Sigmoid colon (tissue), 7 donors: ENCODE measurements around the gene CYP24A1. TPM values are rescaled to one million over a fixed set of nuclear protein-coding genes. Genes with fewer than 3 reads are reported as not detected.

Experiments
- DNase-seq: peaks from one replicate; pipeline ENCODE4 v3.0.0-alpha.2; 2019
- H3K27ac ChIP-seq, 4 donors: fragments of 200-600 bp; sonication (generic); one replicate each; pipeline ENCODE4 v1.5.1; 2016 to 2019; ENCODE audit warnings: mild to moderate bottlenecking in 1 of 4
- H3K27me3 ChIP-seq, 3 donors: fragments of 200-600 bp; sonication (generic); one replicate each; pipeline ENCODE4 v1.5.1; 2019; ENCODE audit warnings: mild to moderate bottlenecking in 1 of 3
- H3K36me3 ChIP-seq, 4 donors: fragments of 200-600 bp; sonication (generic); one replicate each; pipeline ENCODE4 v1.5.1; 2016 to 2019
- H3K4me1 ChIP-seq, 4 donors: fragments of 200-600 bp; sonication (generic); one replicate each; pipeline ENCODE4 v1.5.1; 2017 to 2019
- H3K4me3 ChIP-seq, 4 donors: fragments of 200-600 bp; sonication (generic); one replicate each; pipeline ENCODE4 v1.5.1; 2017 to 2019; ENCODE audit warnings: mild to moderate bottlenecking in 2 of 4, moderate library complexity in 1 of 4
- H3K9me3 ChIP-seq, 4 donors: fragments of 200-600 bp in 3 of 4; sonication (generic) in 3 of 4; one replicate each; pipeline versions ENCODE4 v1.5.1 to v1.6.1; 2013 to 2019
- CTCF ChIP-seq, 4 experiments: fragments of 450-650 bp in 3 of 4; fragments of 200-600 bp in 1 of 4; IDR thresholded peaks; one replicate each; pipeline ENCODE4 v1.5.1; 2016 to 2019; ENCODE audit warnings: antibody characterized with exemption in 4 of 4, mild to moderate bottlenecking in 3 of 4, moderate library complexity in 2 of 4
- EP300 ChIP-seq, 4 donors: sonication (generic); formaldehyde crosslinking; IDR thresholded peaks; one replicate each; pipeline ENCODE4 v1.6.1; 2017; ENCODE audit warnings: antibody characterized with exemption in 4 of 4
- POLR2A ChIP-seq, 2 donors: fragments of 450-650 bp; IDR thresholded peaks; one replicate each; pipeline ENCODE4 v1.6.1; 2016; ENCODE audit warnings: antibody characterized with exemption in 2 of 2, mild to moderate bottlenecking in 2 of 2, moderate library complexity in 2 of 2
- POLR2AphosphoS5 ChIP-seq, 4 donors: sonication (generic); formaldehyde crosslinking; IDR thresholded peaks; one replicate each; pipeline ENCODE4 v1.6.1; 2017; ENCODE audit warnings: antibody characterized with exemption in 4 of 4
- WGBS, 2 donors: extraction: QIAGEN DNeasy Blood & Tissue Kit; methylation state at CpG; one replicate each; pipeline ENCODE4 v1.1.7; 2013; 5-methylcytosine and 5-hydroxymethylcytosine counted together
- intact Hi-C: fragments of 100-400 bp; cut with DNase I; formaldehyde crosslinking; loops from one replicate; pipeline ENCODE4 v1.15.1; 2023
- polyA plus RNA-seq, 3 donors: library from polyadenylated mRNA; stranded (reverse); fragments of 200-250 nt; gene quantifications; one replicate each; pipeline ENCODE4 v1.2.3, GENCODE V29; 2013
- total RNA-seq, 4 donors: library from RNA; depleted of rRNA; stranded (reverse); fragments of >200 nt; gene quantifications; one replicate each; pipeline ENCODE4 v1.1.0, GENCODE V29; 2016
- donor health status: healthy with polysubstance abuse.
- donor health status: Bipolar disorder and iron deficiency.
- donor health status: healthy.

CYP24A1 gene
- total and polyA plus RNA-seq, 7 donors: 0.26 to 1.8 TPM; not detected in 5

GRCh38 chr20:54184071-54184470 is 10.3 kb upstream of the CYP24A1 start:
- Histone ChIP-seq H3K4me3 (no peak overlapping the region), H3K27ac (no peak overlapping the region), H3K9me3 (no peaks in the 10 kb centered on the region), H3K27me3 (no peaks in the 10 kb centered on the region), H3K36me3 (no peaks in the 10 kb centered on the region), H3K4me1 (no peaks in the 10 kb centered on the region)
- no peak for DNase-seq
- 58 to 71% methylated on average over 3 of the region's 3 CpGs for WGBS, 2 donors
- TF ChIP-seq EP300 (IDR thresholded peaks at IDR 0.05) (no peak), POLR2A (IDR thresholded peaks at IDR 0.05) (no peak), CTCF (IDR thresholded peaks at IDR 0.05) (no peak), POLR2AphosphoS5 (IDR thresholded peaks at IDR 0.05) (no peak)
- intact Hi-C loops: no loop called here

- DNase-seq: no peak
- Histone ChIP-seq H3K27me3 (peaks cover 0 to 7% (median 0%) of the 10 kb centered on the region in 3 donors), H3K4me3 (no peak overlapping the region), H3K27ac (no peak overlapping the region), H3K36me3 (no peaks in the 10 kb centered on the region), H3K9me3 (no peaks in the 10 kb centered on the region), H3K4me1 (no peaks in the 10 kb centered on the region)
- WGBS, 2 donors: 87 to 94% methylated on average over 1 of the region's 1 CpG
- intact Hi-C loops: no loop called here
- TF ChIP-seq EP300 (IDR thresholded peaks at IDR 0.05) (no peak), CTCF (IDR thresholded peaks at IDR 0.05) (no peak), POLR2A (IDR thresholded peaks at IDR 0.05) (no peak), POLR2AphosphoS5 (IDR thresholded peaks at IDR 0.05) (no peak)
Observed at GRCh38 chr20:54180931-54181330, 7.1 kb upstream of the CYP24A1 start.

- 10 to 49% methylated on average over 2 of the region's 2 CpGs for WGBS, 2 donors
- intact Hi-C loops: no loop called here
Observed at GRCh38 chr20:54179946-54180345, 6.2 kb upstream of the CYP24A1 start.

GRCh38 chr20:54178256-54178655 is 4.5 kb upstream of the CYP24A1 start:
- no peaks in the 10 kb centered on the region for H3K36me3 ChIP-seq
- H3K27me3 ChIP-seq: peaks cover 8 to 33% (median 17%) of the 10 kb centered on the region in 3 donors
- no peak for DNase-seq
- intact Hi-C loops: no loop called here
- no peak overlapping the region for H3K4me3 ChIP-seq
- TF ChIP-seq CTCF (IDR thresholded peaks at IDR 0.05): no peak
- TF ChIP-seq EP300 (IDR thresholded peaks at IDR 0.05): no peak
- no peak for TF ChIP-seq POLR2A (IDR thresholded peaks at IDR 0.05)
- no peak for TF ChIP-seq POLR2AphosphoS5 (IDR thresholded peaks at IDR 0.05)
- H3K9me3 ChIP-seq: no peaks in the 10 kb centered on the region
- 46 to 73% methylated on average over 2 of the region's 2 CpGs for WGBS, 2 donors
- H3K27ac ChIP-seq: no peak overlapping the region
- H3K4me1 ChIP-seq: peaks cover 0 to 16% (median 12%) of the 10 kb centered on the region in 4 donors

More at GRCh38 chr20:54179946-54180345, 6.2 kb upstream of the CYP24A1 start:
- Histone ChIP-seq H3K27ac (no peak overlapping the region), H3K4me1 (no peaks in the 10 kb centered on the region), H3K4me3 (no peak overlapping the region), H3K27me3 (peaks cover 0 to 16% (median under 1%) of the 10 kb centered on the region in 3 donors), H3K36me3 (no peaks in the 10 kb centered on the region), H3K9me3 (no peaks in the 10 kb centered on the region)
- no peak for TF ChIP-seq POLR2AphosphoS5 (IDR thresholded peaks at IDR 0.05)
- no peak for TF ChIP-seq EP300 (IDR thresholded peaks at IDR 0.05)
- TF ChIP-seq POLR2A (IDR thresholded peaks at IDR 0.05): no peak
- TF ChIP-seq CTCF (IDR thresholded peaks at IDR 0.05): no peak
- DNase-seq: no peak

- TF ChIP-seq CTCF (IDR thresholded peaks at IDR 0.05) (no peak), POLR2AphosphoS5 (IDR thresholded peaks at IDR 0.05) (no peak), EP300 (IDR thresholded peaks at IDR 0.05) (no peak), POLR2A (IDR thresholded peaks at IDR 0.05) (no peak)
- WGBS, 2 donors: 77 to 87% methylated on average over 6 of the region's 6 CpGs
- no peaks in the 10 kb centered on the region for H3K9me3 ChIP-seq
- DNase-seq: no peak
- H3K27me3 ChIP-seq: peaks cover 13 to 42% (median 26%) of the 10 kb centered on the region in 3 donors
- intact Hi-C loops: no loop called here
- H3K27ac ChIP-seq: no peak overlapping the region
- H3K4me3 ChIP-seq: no peak overlapping the region
- H3K36me3 ChIP-seq: no peaks in the 10 kb centered on the region
- H3K4me1 ChIP-seq: peaks cover 0 to 24% (median 16%) of the 10 kb centered on the region in 4 donors
Observed at GRCh38 chr20:54177378-54177777, 3.6 kb upstream of the CYP24A1 start.
